HG03108 (cell line): ENCODE data around the gene SNRNP200.
"Not testable (repeated sequence)": the region's sequence is repeated elsewhere in the genome, so short reads cannot be mapped to it uniquely, and the experiment has no call there.

Experiments
- ATAC-seq: cut with Tn5 transposase; IDR thresholded peaks from one replicate; pipeline ENCODE4 v1.9.1; 2021; ENCODE audit warnings: moderate library complexity; ENCODE audit not compliant: unreplicated experiment

Gene SNRNP200

DNA sequence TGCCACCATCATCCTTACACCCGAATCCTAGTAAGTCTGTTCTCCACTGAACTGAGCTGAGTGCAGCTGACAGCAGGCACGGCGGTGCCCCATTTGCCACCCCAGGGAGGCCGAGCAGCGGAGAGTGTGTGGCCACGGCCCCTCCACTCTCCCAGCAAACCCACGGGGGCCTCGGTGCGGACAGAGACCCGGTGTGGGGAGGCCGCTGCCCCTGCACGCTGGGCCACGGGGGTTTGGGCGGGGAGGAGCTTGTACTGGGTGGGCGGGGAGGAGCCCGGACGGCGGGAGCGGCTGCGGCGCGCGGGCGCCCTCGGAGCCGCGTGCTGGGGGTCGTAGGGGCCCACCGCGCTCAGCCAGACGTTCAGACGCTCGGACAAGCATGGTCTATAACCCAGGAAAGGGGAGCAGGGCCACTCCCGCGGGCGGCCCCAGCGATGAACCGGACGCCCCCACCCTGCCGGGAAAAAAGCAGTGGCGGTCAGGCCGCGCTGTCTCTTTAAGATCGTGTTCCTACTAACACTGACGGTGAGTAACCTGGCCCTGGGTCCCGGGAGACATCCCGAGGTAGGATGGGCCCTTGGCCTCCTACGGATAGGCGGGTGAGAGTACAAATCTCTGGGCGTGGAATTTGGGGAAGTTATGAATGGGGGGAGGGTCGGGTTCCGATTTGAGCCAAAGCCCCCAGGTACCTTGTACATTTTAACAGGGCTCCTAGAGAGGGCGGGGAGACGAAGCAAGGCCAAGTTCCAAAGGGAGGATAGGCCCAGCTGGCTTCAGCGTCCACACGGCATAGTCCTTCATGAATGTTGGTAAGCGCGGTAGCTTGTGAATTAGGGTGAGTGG is 19.9 kb upstream of the SNRNP200 start, which contains the start of gene ITPRIPL1:
TSS of gene ITPRIPL1 (plus strand) at position 277 of the 843 bp plus-strand sequence. CDS start at position 800, 523 bp downstream.
- no peak for ATAC-seq

- no peak for ATAC-seq
Observed at GRCh38 chr2:96324721-96325040, 19.3 kb upstream of the SNRNP200 start.

- ATAC-seq = no peak
Observed at GRCh38 chr2:96323849-96324248, 18.5 kb upstream of the SNRNP200 start.

DNA sequence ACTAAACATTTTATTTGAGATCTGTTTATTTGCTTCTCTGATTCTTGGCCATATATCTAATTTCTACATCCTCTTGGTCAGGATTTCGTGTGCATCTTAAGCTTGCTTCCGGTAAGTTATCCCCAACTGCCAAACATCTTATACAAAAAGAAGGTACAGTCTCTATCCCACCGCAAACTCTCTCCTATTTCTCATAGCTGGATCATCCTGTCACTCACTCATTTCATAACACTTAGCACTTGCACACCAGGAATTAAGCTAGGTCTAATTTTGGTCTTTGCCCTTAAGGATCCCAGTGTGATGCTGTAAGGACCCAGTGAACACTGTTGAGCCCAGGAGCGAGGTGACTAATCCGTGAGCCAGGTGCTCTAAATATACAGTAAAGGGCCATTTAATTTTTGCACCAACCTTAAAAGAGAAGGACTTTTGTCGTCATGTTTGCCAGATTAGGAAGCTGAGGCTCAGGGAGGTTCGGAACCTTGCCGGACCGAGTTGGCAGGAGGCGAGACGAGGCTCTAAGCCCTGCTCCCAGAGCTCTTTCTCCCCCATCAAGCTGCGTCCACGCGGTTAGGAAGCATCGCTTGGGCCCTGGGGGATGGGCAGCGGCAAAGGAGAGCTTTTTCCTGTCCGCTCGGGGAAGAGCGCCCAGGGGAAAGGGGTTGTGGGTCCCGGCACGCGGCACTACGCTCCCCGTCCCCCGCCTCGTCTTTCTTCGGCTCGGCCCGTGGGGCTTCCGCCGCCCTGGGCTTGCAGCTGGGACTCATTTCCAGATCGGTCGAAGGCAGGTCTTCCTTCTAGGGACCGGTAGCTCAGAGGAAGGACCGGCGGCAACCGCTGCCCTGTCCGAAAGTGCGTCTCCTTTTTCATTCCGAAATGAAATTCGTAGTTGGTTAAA is 15.6 kb upstream of the SNRNP200 start:
- peak; percentile 10 for ATAC-seq

DNA sequence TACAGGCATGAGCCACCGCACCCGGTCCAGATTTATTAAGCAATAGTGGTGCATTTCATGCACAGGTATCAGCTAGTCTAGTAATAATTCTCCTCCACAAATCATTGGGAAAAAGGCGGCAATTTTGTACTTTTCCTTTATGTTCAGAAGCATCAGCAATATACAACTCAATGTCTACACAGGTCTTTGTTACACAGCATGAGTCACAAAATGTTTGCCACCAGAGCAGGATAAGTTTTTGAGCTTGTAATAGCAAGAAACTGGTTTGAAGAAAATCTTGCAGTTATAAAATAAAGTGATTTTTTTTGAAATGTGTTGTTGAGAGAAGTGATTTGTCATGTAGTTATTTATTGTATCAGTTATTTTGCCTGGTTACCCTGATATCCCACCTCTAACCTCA is 15.0 kb upstream of the SNRNP200 start:
- ATAC-seq = no peak

DNA sequence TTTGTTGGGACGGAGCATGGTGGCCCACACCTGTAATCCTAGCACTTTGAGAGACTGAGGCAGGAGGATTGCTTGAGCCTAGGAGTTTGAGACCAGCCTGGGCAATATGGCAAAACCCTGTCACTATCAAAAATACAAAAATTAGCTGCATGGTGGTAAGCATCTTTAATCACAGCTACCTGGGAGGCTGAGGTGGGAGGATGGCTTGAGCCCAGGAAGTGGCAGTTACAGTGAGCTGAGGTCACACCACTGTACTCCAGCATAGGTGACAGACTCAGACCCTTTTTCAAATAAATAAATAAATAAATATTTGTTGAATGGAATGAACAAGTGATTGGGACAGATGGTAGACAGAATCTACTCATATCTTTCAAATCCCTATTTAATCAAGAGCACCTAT is 14.1 kb upstream of the SNRNP200 start:
- ATAC-seq = no peak

DNA sequence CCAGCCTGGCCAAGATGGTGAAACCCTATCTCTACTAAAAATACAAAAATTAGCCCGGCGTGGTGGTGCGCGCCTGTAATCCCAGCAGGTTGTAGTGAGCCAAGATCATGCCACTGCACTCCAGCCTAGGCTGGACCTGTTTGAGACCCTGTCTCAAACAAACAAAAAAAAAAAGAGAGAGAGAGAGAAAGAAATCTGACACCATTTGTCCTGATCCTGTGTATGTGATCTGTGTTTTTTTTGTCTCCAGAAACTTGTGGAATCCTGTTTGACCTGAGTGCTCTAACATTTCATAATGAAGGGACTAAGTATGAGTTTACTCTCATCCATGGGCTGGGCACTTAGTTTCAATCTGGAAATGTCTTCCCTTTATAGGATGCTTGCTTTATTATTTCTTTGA is 13.4 kb upstream of the SNRNP200 start:
- ATAC-seq = no peak

DNA sequence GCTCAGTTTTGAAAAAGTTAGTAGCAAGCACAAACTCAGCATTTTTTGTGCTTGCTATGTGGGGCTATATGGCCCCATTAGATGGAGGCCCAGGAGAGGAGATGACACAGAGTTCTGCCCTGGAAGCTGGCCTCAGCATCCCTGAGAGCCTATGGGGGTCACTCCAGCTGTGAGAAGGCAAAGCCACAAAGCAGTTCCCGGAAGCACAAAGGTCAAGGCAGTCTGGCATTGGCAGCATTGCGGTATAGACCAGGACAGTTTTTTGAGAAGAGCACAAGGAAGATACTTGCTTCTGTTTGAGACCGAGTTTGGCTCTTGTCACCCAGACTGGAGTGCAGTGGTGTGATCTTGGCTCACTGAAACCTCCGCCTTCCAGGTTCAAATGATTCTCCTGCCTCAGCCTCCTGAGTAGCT is 12.2 kb upstream of the SNRNP200 start:
- no peak for ATAC-seq

DNA sequence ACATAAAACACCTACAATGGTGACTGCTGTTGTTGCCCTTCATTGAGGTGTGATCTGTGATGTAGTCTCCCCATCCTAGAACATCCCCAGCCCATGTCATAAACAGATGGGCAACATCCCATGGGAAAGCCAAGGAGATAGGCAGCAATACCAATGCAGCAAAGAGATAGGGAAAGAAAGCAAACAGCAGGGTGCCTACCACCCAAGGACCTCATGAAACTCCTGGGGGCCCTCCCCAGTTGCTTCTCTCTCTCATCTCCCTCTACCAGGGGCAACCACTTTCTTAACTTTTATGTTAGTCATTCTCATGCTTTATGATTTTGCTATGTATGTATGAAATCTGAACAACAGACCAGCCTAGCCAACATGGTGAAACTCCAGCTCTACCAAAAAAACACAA is 11.7 kb upstream of the SNRNP200 start:
- no peak for ATAC-seq

- no peak for ATAC-seq
Observed at GRCh38 chr2:96315400-96316071, 10.2 kb upstream of the SNRNP200 start.

DNA sequence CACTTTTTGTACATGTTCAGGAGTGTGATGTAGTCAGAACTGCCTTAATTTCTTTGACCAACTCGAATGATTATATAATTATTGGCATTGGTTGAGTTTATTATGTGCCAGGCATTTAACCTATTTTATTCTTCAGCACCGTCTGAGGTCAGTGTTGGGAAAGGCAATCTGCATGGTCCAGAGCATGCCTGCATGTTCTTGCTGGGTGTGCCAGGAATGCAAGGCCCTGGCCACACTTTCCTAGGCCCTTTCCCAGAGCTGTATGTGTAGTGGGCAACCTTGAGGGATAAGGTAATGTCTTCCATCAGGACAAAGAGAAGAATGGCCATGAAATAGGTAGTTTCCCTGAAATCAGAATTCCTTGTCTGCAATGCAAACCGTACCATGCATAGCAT is 9.7 kb upstream of the SNRNP200 start:
- no peak for ATAC-seq

- no peak for ATAC-seq
Observed at GRCh38 chr2:96308248-96308647, 2.9 kb upstream of the SNRNP200 start.

GRCh38 chr2:96306370-96306769 is 1.0 kb upstream of the SNRNP200 start:
- no peak for ATAC-seq

GRCh38 chr2:96305979-96306308 is 598 bp upstream of the SNRNP200 start:
- ATAC-seq = no peak

DNA sequence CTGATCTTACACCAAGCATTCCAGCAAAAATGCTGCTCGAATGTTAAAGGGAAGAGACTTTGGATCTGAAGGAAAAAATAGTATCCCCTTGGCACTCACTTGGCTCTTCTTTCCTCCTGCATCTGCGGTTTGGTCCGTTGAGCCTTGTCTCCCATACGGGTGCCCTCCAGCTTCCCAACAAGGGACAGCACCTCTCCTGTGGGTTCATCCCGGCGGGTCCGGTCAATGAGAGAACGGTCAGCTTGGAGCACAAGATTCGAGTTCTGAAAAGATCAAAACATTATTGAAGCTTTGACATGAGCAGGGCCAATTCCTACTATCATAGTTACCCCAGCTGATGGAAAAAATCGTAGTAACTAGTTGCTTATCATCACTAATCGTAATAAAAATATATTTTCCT is 740 bp downstream of the SNRNP200 start:
- no peak for ATAC-seq

- no peak for ATAC-seq
Observed at GRCh38 chr2:96301865-96302264, 3.5 kb downstream of the SNRNP200 start.

GRCh38 chr2:96296925-96297324 is 8.4 kb downstream of the SNRNP200 start:
- no peak for ATAC-seq

DNA sequence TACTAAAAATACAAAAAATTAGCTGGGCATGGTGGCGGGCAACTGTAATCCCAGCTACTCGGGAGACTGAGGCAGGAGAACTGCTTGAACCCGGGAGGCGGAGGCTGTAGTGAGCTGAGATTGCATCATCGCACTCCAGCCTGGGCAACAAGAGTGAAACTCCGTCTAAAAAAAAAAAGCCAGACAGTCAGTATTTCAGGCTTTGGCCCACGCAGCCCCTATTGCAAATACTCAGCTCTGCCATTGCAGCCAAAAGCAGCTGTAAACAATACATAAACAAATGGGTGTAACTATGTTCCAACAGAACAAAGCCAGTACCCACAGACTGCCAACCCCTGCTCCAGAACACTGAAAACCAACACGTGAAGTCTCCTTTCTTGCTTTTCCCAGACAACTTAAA is 11.1 kb downstream of the SNRNP200 start:
- ATAC-seq = not testable (repeated sequence)

DNA sequence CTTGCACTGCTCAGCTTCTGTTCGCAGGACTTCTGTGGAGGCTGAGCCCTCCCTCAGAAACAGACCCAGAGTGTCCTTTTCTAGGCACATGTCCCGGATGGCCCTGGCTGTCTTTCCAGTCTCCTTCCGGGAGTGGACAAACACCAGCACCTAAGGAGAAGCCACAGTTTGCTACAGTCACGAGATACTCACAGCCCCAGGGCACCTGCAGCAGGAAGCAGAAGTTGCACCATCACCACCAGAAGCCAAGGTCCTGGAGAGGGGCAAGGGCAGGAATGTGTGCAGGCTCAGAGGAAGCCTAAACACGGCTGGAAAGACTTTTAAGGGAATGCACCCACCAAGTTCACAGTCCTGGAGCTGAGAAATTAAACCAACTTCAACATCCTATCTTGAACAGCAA is 13.6 kb downstream of the SNRNP200 start:
- ATAC-seq = no peak

GRCh38 chr2:96287273-96287856 is 18.0 kb downstream of the SNRNP200 start:
- no peak for ATAC-seq

GRCh38 chr2:96276787-96277499 is 28.4 kb downstream of the SNRNP200 start:
- no peak for ATAC-seq
